ENCODE results near the gene DRC1. TPM values are rescaled to one million over a fixed set of nuclear protein-coding genes. Genes with fewer than 3 reads are reported as not detected.

DRC1 gene
- polyA plus RNA-seq, 2 of the 4 experiments (the other 2 are of a cell fraction), result 0.21 to 0.39 TPM

- no peak; a peak in 1 of 6 replicates for ATAC-seq
- Histone ChIP-seq H3K9me3 (no peaks in the 10 kb centered on the region), H3K4me1 (no peaks in the 10 kb centered on the region), H3K4me3 (no peak overlapping the region), H3K27ac (no peak overlapping the region), H3K4me2 (no peak overlapping the region)
- POLR2A ChIA-PET, result no interaction called here
- DNase-seq (ENCODE audit: low read depth in 1 of 2, low spot score in 1 of 2), result no peak
- WGBS (ENCODE audit: missing lambda C conversion rate), result 85% methylated on average over 9 of the region's 9 CpGs
- no peak for FAIRE-seq
- CTCF ChIA-PET, result interaction anchor here (0.8 to 1.7 kb wide), 3 partner anchors 11 to 553 kb away, joined by 3 to 6 read pairs (median 3); no protein-coding TSS in a partner anchor
- TF ChIP-seq HMGXB4 (CRISPR knock-in tag; IDR thresholded peaks at IDR 0.05; ENCODE audit: borderline replicate concordance), result no peak
These were observed 17.5 kb upstream of the DRC1 start for GRCh38 chr2:26384183-26384582.

GRCh38 chr2:26384597-26384996, 17.1 kb upstream of the DRC1 start:
- TF ChIP-seq RFX5 (IDR thresholded peaks at IDR 0.05) (no peak), ZFP36 (IDR thresholded peaks at IDR 0.05; ENCODE audit: borderline replicate concordance, partially characterized antibody) (no peak), CBX8 (IDR thresholded peaks at IDR 0.05) (no peak), POLR2AphosphoS2 (conservative IDR thresholded peaks at IDR 0.05; ENCODE audit: low read length) (no peak), KDM5A (IDR thresholded peaks at IDR 0.05) (no peak), USF2 (IDR thresholded peaks at IDR 0.05) (no peak), EHF (CRISPR knock-in tag; IDR thresholded peaks at IDR 0.05) (no peak), FOSL2 (IDR thresholded peaks at IDR 0.05) (no peak), FOSL2 (CRISPR knock-in tag; IDR thresholded peaks at IDR 0.05) (no peak), NPAS2 (CRISPR knock-in tag; IDR thresholded peaks at IDR 0.05; ENCODE audit: borderline replicate concordance) (no peak), TFCP2L1 (CRISPR knock-in tag; IDR thresholded peaks at IDR 0.05) (no peak), NR3C1 (IDR thresholded peaks at IDR 0.05) (no peak), EP300 (IDR thresholded peaks at IDR 0.05) (no peak), FOXS1 (CRISPR knock-in tag; IDR thresholded peaks at IDR 0.05) (no peak)

GRCh38 chr2:26387189-26387588, 14.5 kb upstream of the DRC1 start:
- H3K4me3 ChIP-seq, result no peak overlapping the region
- CTCF ChIA-PET, result no interaction called here
- DNase-seq (ENCODE audit: low read depth in 1 of 2, low spot score in 1 of 2) (no peak), ATAC-seq (no peak), FAIRE-seq (no peak)
- no peak overlapping the region for H3K4me2 ChIP-seq
- POLR2A ChIA-PET, result interaction anchor here (0.7 kb wide), 1 partner anchor 167 kb away, joined by 4 read pairs; no protein-coding TSS in a partner anchor
- WGBS (ENCODE audit: missing lambda C conversion rate), result 91% methylated on average over 4 of the region's 4 CpGs
- H3K9me3 ChIP-seq, result no peaks in the 10 kb centered on the region
- no peaks in the 10 kb centered on the region for H3K4me1 ChIP-seq
- H3K27ac ChIP-seq, result no peak overlapping the region
- TF ChIP-seq RFX5 (IDR thresholded peaks at IDR 0.05) (no peak), HEYL (CRISPR knock-in tag; IDR thresholded peaks at IDR 0.05) (no peak), TFCP2L1 (CRISPR knock-in tag; IDR thresholded peaks at IDR 0.05) (no peak), CEBPB (IDR thresholded peaks at IDR 0.05) (no peak), BCL3 (IDR thresholded peaks at IDR 0.05) (no peak), MAFK (IDR thresholded peaks at IDR 0.05; ENCODE audit: partially characterized antibody) (no peak), CTCF (IDR thresholded peaks at IDR 0.05) (no peak), FOSL2 (IDR thresholded peaks at IDR 0.05) (no peak), FOSL2 (CRISPR knock-in tag; IDR thresholded peaks at IDR 0.05) (no peak), FOSB (CRISPR knock-in tag; IDR thresholded peaks at IDR 0.05) (no peak), GATA3 (IDR thresholded peaks at IDR 0.05; ENCODE audit: borderline replicate concordance) (no peak), KDM1A (IDR thresholded peaks at IDR 0.05; ENCODE audit: low read depth) (no peak), USF2 (IDR thresholded peaks at IDR 0.05) (no peak), RARB (CRISPR knock-in tag; IDR thresholded peaks at IDR 0.05) (no peak), REST (IDR thresholded peaks at IDR 0.05) (no peak)

More at GRCh38 chr2:26384597-26384996, 17.1 kb upstream of the DRC1 start:
- no peaks in the 10 kb centered on the region for H3K9me3 ChIP-seq
- H3K27ac ChIP-seq, result no peak overlapping the region
- POLR2A ChIA-PET, result no interaction called here
- no peak overlapping the region for H3K4me2 ChIP-seq
- no peaks in the 10 kb centered on the region for H3K4me1 ChIP-seq
- CTCF ChIA-PET, result interaction anchor here (1.3 to 1.7 kb wide), 2 partner anchors 12 to 33 kb away, joined by 3 to 6 read pairs; no protein-coding TSS in a partner anchor
- DNase-seq (ENCODE audit: low read depth in 1 of 2, low spot score in 1 of 2) (no peak), FAIRE-seq (no peak), ATAC-seq (no peak)
- H3K4me3 ChIP-seq, result no peak overlapping the region
